Lower lobe of right lung (tissue), 2 donors: ENCODE measurements around the gene COL26A1. TPM values are rescaled to one million over a fixed set of nuclear protein-coding genes. Genes with fewer than 3 reads are reported as not detected.

Experiments
- ATAC-seq, 2 donors: fragments of 200-7000 bp; cut with Tn5 transposase; one replicate each; pipeline ENCODE4 v1.9.1; 2020 to 2022; ENCODE audit warnings: mild to moderate bottlenecking in 2 of 2, moderate library complexity in 2 of 2
- DNase-seq: peaks from one replicate; pipeline ENCODE4 v3.0.0-alpha.2; 2020
- H3K27ac ChIP-seq: fragments of 200-600 bp; one replicate; pipeline ENCODE4 v1.8.0; 2022
- H3K27me3 ChIP-seq: fragments of 200-600 bp; one replicate; pipeline ENCODE4 v1.8.0; 2022; ENCODE audit warnings: low read depth
- H3K36me3 ChIP-seq: fragments of 200-600 bp; one replicate; pipeline ENCODE4 v1.8.0; 2022; ENCODE audit warnings: mild to moderate bottlenecking
- H3K4me1 ChIP-seq: fragments of 200-600 bp; one replicate; pipeline ENCODE4 v1.8.0; 2022
- H3K4me3 ChIP-seq: fragments of 200-600 bp; one replicate; pipeline ENCODE4 v1.8.0; 2022; ENCODE audit warnings: mild to moderate bottlenecking
- H3K9me3 ChIP-seq: fragments of 200-600 bp; one replicate; pipeline ENCODE4 v1.8.0; 2022
- CTCF ChIP-seq: fragments of 200-600 bp; IDR thresholded peaks from one replicate; pipeline ENCODE4 v1.8.0; 2022; ENCODE audit warnings: antibody characterized with exemption, mild to moderate bottlenecking
- intact Hi-C: fragments of 100-400 bp; cut with DNase I; formaldehyde crosslinking; loops from one replicate; pipeline ENCODE4 v1.11.0; 2022
- total RNA-seq: library from RNA; stranded (reverse); fragmentation: NEBNext Ultra II Directional; extraction: Animal tissue kit (Norgen Biotek cat#: 25700); gene quantifications from one replicate; pipeline ENCODE4 v1.2.1, GENCODE V29; 2021
- donor health status: DM: no; HTN: yes; CAD: no; lungs with severe emphysema.

COL26A1 gene
- total RNA-seq, 1 donor from 2014 or later = 0.24 TPM

- DNase-seq (no peak), ATAC-seq (peak in 1 of 2 donors; percentile 32)
- H3K9me3 ChIP-seq = peaks cover 4% of the 10 kb centered on the region
- no peaks in the 10 kb centered on the region for H3K4me1 ChIP-seq
- no peaks in the 10 kb centered on the region for H3K36me3 ChIP-seq
- no peak for TF ChIP-seq CTCF
- H3K27me3 ChIP-seq = no peaks in the 10 kb centered on the region
- no peak overlapping the region for H3K4me3 ChIP-seq
- no peak overlapping the region for H3K27ac ChIP-seq
- intact Hi-C loops = no loop called here
These were observed 158.8 kb downstream of the COL26A1 start for GRCh38 chr7:101521430-101521925.

- H3K9me3 ChIP-seq = peaks cover 4% of the 10 kb centered on the region
- intact Hi-C loops = no loop called here
- H3K27me3 ChIP-seq = no peaks in the 10 kb centered on the region
- ATAC-seq = no peak
- no peak overlapping the region for H3K4me3 ChIP-seq
- H3K36me3 ChIP-seq = no peaks in the 10 kb centered on the region
- TF ChIP-seq CTCF = no peak
- H3K27ac ChIP-seq = no peak overlapping the region
- DNase-seq = no peak
- H3K4me1 ChIP-seq = no peaks in the 10 kb centered on the region
These were observed 159.3 kb downstream of the COL26A1 start for GRCh38 chr7:101522021-101522420.

GRCh38 chr7:101527844-101528667, 165.4 kb downstream of the COL26A1 start:
- Histone ChIP-seq H3K27ac (peak overlapping the region; percentile 24), H3K27me3 (peaks cover 3% of the 10 kb centered on the region), H3K36me3 (no peaks in the 10 kb centered on the region), H3K9me3 (peaks cover 4% of the 10 kb centered on the region), H3K4me3 (no peak overlapping the region), H3K4me1 (no peaks in the 10 kb centered on the region)
- intact Hi-C loops = no loop called here
- peak; percentile 80 to 85 for ATAC-seq
- DNase-seq = peak; percentile 51
- TF ChIP-seq CTCF = no peak

- Histone ChIP-seq H3K27me3 (peaks cover 9% of the 10 kb centered on the region), H3K4me3 (no peak overlapping the region), H3K4me1 (no peaks in the 10 kb centered on the region), H3K27ac (no peak overlapping the region), H3K9me3 (peaks cover 4% of the 10 kb centered on the region), H3K36me3 (no peaks in the 10 kb centered on the region)
- TF ChIP-seq CTCF = no peak
- ATAC-seq (no peak), DNase-seq (no peak)
- intact Hi-C loops = no loop called here
These were observed 166.9 kb downstream of the COL26A1 start for GRCh38 chr7:101529560-101529959.

- intact Hi-C loops = no loop called here
- Histone ChIP-seq H3K27ac (no peak overlapping the region), H3K36me3 (no peaks in the 10 kb centered on the region)
These were observed 169.2 kb downstream of the COL26A1 start for GRCh38 chr7:101531726-101532357.

More at GRCh38 chr7:101531726-101532357, 169.2 kb downstream of the COL26A1 start:
- Histone ChIP-seq H3K27me3 (peaks cover 9% of the 10 kb centered on the region), H3K4me3 (no peak overlapping the region), H3K9me3 (no peaks in the 10 kb centered on the region), H3K4me1 (no peaks in the 10 kb centered on the region)
- no peak for ATAC-seq
- no peak for DNase-seq
- TF ChIP-seq CTCF = no peak
